HepG2 (cell line): Measurements from ENCODE around the gene CHML. TPM values are rescaled to one million over a fixed set of nuclear protein-coding genes. Genes with fewer than 3 reads are reported as not detected.

Experiments
- CSRNP2 ChIP-seq: sonication (generic); formaldehyde crosslinking; conservative IDR thresholded peaks from 2 replicates; pipeline ENCODE4 v1.8.0; 2022; ENCODE audit warnings: low read depth, missing genetic modification reagents
- GRHL1 ChIP-seq: sonication (generic); formaldehyde crosslinking; conservative IDR thresholded peaks from 2 replicates; pipeline ENCODE4 v1.8.0; 2022; ENCODE audit warnings: missing genetic modification reagents
- MEIS2 ChIP-seq: sonication (generic); formaldehyde crosslinking; IDR thresholded peaks from 2 replicates; pipeline ENCODE4 v1.9.0; 2021; ENCODE audit warnings: mild to moderate bottlenecking, missing genetic modification reagents
- NONO ChIP-seq, 2 experiments: fragments of 450-650 bp in 1 of 2; sonication (generic) in 1 of 2; formaldehyde crosslinking in 1 of 2; IDR thresholded peaks in 1 of 2; conservative IDR thresholded peaks in 1 of 2; 2 replicates each; pipeline versions ENCODE4 v1.6.1 to v1.8.0; 2017 to 2022; ENCODE audit warnings: mild to moderate bottlenecking in 1 of 2, missing genetic modification reagents in 1 of 2, moderate library complexity in 1 of 2
- PAXIP1 ChIP-seq: sonication (generic); formaldehyde crosslinking; conservative IDR thresholded peaks from 2 replicates; pipeline ENCODE4 v1.4.0; 2020; ENCODE audit warnings: mild to moderate bottlenecking, missing genetic modification reagents, moderate library complexity
- STAG1 ChIP-seq: sonication (generic); formaldehyde crosslinking; IDR thresholded peaks from 2 replicates; pipeline ENCODE4 v1.4.0; 2020; ENCODE audit warnings: missing genetic modification reagents
- UBTF ChIP-seq: sonication (generic); formaldehyde crosslinking; IDR thresholded peaks from 2 replicates; pipeline ENCODE4 v1.4.0; 2020; ENCODE audit warnings: mild to moderate bottlenecking, missing genetic modification reagents
- ZMYM2 ChIP-seq: sonication (generic); formaldehyde crosslinking; IDR thresholded peaks from 2 replicates; pipeline ENCODE4 v1.8.0; 2022; ENCODE audit warnings: mild to moderate bottlenecking, missing genetic modification reagents
- ZNF276 ChIP-seq: sonication (generic); formaldehyde crosslinking; IDR thresholded peaks from 2 replicates; pipeline ENCODE4 v1.4.0; 2020; ENCODE audit warnings: mild to moderate bottlenecking, low read depth, missing genetic modification reagents
- ZNF432 ChIP-seq: sonication (generic); formaldehyde crosslinking; IDR thresholded peaks from 2 replicates; pipeline ENCODE4 v1.5.0; 2020; ENCODE audit warnings: missing genetic modification reagents, mild to moderate bottlenecking, borderline replicate concordance
- ZNF687 ChIP-seq: sonication (generic); formaldehyde crosslinking; IDR thresholded peaks from 2 replicates; pipeline ENCODE4 v1.5.1; 2020; ENCODE audit warnings: mild to moderate bottlenecking, missing genetic modification reagents, moderate library complexity
- polyA plus RNA-seq, 8 experiments: library from polyadenylated mRNA; depleted of rRNA in 3 of 8; stranded (reverse) in 7 of 8; unstranded in 1 of 8; fragments of >200 nt; fragmentation: Illumina TruSeq in 4 of 8; extraction: Trizol in 4 of 8; gene quantifications; 2 replicates each; pipeline versions ENCODE4 v1.2.1 to v1.2.3, GENCODE V29; 2011 to 2016; ENCODE audit warnings: low read depth in 4 of 8, missing spikeins in 1 of 8, mixed read lengths in 1 of 8; ENCODE audit not compliant: insufficient read depth in 1 of 8
- total RNA-seq, 5 experiments: library from RNA; depleted of rRNA; stranded (reverse); fragments of >200 nt; fragmentation: Illumina TruSeq; extraction: Trizol; gene quantifications; 2 replicates each; pipeline ENCODE4 v1.2.3, GENCODE V29; 2016; ENCODE audit warnings: low read depth in 1 of 5

Gene CHML
- total and polyA plus RNA-seq, 2 of the 13 experiments (the other 11 are each of a cell fraction or from before 2014, with no cell fraction given), result 5.2 to 16.7 TPM

GRCh38 chr1:241640867-241641622, 876 bp upstream of the CHML start (continued):
- TF ChIP-seq UBTF (CRISPR knock-in tag), result no peak
- TF ChIP-seq CSRNP2, result no peak
- no peak for TF ChIP-seq ZNF276 (CRISPR knock-in tag)
- no peak for TF ChIP-seq ZNF432 (CRISPR knock-in tag)
- TF ChIP-seq GRHL1 (CRISPR knock-in tag), result no peak
- no peak for TF ChIP-seq NONO (IDR thresholded peaks at IDR 0.05)
- no peak for TF ChIP-seq NONO (CRISPR knock-in tag; conservative IDR thresholded peaks at IDR 0.05)
- TF ChIP-seq PAXIP1 (CRISPR knock-in tag), result no peak
- no peak for TF ChIP-seq MEIS2
- no peak for TF ChIP-seq ZNF687 (CRISPR knock-in tag)
- no peak for TF ChIP-seq STAG1 (CRISPR knock-in tag)
- no peak for TF ChIP-seq ZMYM2
